Cardiac muscle cell (in vitro differentiated cells and primary cell): ENCODE data around the gene AGRN. TPM values are rescaled to one million over a fixed set of nuclear protein-coding genes. Genes with fewer than 3 reads are reported as not detected.

Experiments used
- DNase-seq, 2 donors: peaks; one replicate each; pipeline versions ENCODE4 v3.0.0 to v3.0.0-alpha.2; 2010 to 2017; ENCODE audit warnings: low read depth in 1 of 2, low spot score in 1 of 2
- H3K27ac ChIP-seq: fragments of 200-600 bp; sonication (generic); 2 replicates; pipeline ENCODE4 v1.5.1; 2016
- H3K27me3 ChIP-seq: fragments of 200-600 bp; sonication (generic); 2 replicates; pipeline ENCODE4 v1.6.0; 2016; ENCODE audit warnings: control low read depth
- H3K36me3 ChIP-seq: fragments of 200-600 bp; sonication (generic); 2 replicates; pipeline ENCODE4 v1.5.1; 2016; ENCODE audit warnings: control low read depth
- H3K4me1 ChIP-seq: fragments of 200-600 bp; sonication (generic); 2 replicates; pipeline ENCODE4 v1.8.1; 2017; ENCODE audit warnings: low read depth, mild to moderate bottlenecking, mixed run types
- H3K4me3 ChIP-seq: fragments of 200-600 bp; sonication (generic); 2 replicates; pipeline ENCODE4 v1.5.1; 2016; ENCODE audit warnings: mild to moderate bottlenecking
- H3K9me3 ChIP-seq: fragments of 200-600 bp; sonication (generic); 2 replicates; pipeline ENCODE4 v1.5.1; 2017; ENCODE audit warnings: low read depth, mild to moderate bottlenecking, control low read depth
- CTCF ChIP-seq: IDR thresholded peaks from 2 replicates; pipeline ENCODE4 v1.5.1; 2012; ENCODE audit warnings: low read depth, mild to moderate bottlenecking, low read length
- polyA plus RNA-seq: library from polyadenylated mRNA; unstranded; fragments of >200 nt; fragmentation: Nextera tagmentation; extraction: Ambion mirVana; gene quantifications from 2 replicates; pipeline ENCODE4 v1.2.1, GENCODE V29; 2016
- total RNA-seq: library from RNA; depleted of rRNA; stranded (reverse); fragments of >200 nt; gene quantifications from 2 replicates; pipeline ENCODE4 v1.2.3, GENCODE V29; 2016

Gene AGRN
- total and polyA plus RNA-seq, 2 experiments from 2014 or later = 23.5 to 154 TPM

DNA sequence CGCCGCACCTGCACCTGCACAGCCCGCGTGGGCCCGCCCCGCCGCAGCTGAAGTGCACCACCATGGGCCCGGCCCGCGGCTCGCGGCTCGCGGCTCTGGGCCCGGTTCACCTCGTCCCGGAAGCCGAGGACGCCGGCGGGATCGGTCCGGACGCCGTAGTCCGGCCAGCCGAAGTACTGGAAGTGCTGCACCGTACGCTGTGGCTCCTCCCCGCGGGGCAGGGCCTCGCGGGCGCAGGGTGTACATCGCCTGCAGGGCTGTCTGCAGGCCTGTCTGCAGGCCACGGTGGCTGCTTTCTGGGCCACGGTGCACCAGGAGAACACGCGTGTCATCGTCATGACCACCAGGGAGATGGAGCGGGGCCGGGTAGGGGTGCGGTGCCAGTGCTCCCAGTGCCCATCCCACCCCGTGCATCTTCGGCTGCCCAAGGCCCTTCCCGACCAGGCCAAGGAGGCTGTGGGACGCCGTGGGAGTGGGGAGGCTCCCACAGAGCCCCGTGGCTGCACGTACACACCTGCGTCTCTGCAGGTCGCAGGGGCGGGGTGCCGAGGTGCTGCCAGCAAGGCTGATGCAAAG, 47.5 kb downstream of the AGRN start:
- H3K9me3 ChIP-seq = no peaks in the 10 kb centered on the region
- H3K27me3 ChIP-seq = peaks cover 46% of the 10 kb centered on the region
- no peaks in the 10 kb centered on the region for H3K36me3 ChIP-seq
- no peak for TF ChIP-seq CTCF
- H3K27ac ChIP-seq = no peak overlapping the region
- DNase-seq = no peak
- no peak overlapping the region for H3K4me3 ChIP-seq
- peaks cover 3% of the 10 kb centered on the region for H3K4me1 ChIP-seq

- DNase-seq = no peak
- Histone ChIP-seq H3K27me3 (peaks cover 40% of the 10 kb centered on the region), H3K36me3 (no peaks in the 10 kb centered on the region), H3K4me3 (peak overlapping the region; percentile 55), H3K4me1 (no peaks in the 10 kb centered on the region), H3K9me3 (no peaks in the 10 kb centered on the region), H3K27ac (no peak overlapping the region)
- no peak for TF ChIP-seq CTCF
Measured at GRCh38 chr1:1067860-1068516, 48.1 kb downstream of the AGRN start.

- no peaks in the 10 kb centered on the region for H3K4me1 ChIP-seq
- H3K27ac ChIP-seq = no peak overlapping the region
- peaks cover 35% of the 10 kb centered on the region for H3K27me3 ChIP-seq
- no peaks in the 10 kb centered on the region for H3K36me3 ChIP-seq
- H3K4me3 ChIP-seq = peak overlapping the region; percentile 55
- no peaks in the 10 kb centered on the region for H3K9me3 ChIP-seq
- peak in 1 of 2 donors; percentile 23 for DNase-seq
- TF ChIP-seq CTCF = no peak
Measured at GRCh38 chr1:1068517-1069055, 48.7 kb downstream of the AGRN start.

DNA sequence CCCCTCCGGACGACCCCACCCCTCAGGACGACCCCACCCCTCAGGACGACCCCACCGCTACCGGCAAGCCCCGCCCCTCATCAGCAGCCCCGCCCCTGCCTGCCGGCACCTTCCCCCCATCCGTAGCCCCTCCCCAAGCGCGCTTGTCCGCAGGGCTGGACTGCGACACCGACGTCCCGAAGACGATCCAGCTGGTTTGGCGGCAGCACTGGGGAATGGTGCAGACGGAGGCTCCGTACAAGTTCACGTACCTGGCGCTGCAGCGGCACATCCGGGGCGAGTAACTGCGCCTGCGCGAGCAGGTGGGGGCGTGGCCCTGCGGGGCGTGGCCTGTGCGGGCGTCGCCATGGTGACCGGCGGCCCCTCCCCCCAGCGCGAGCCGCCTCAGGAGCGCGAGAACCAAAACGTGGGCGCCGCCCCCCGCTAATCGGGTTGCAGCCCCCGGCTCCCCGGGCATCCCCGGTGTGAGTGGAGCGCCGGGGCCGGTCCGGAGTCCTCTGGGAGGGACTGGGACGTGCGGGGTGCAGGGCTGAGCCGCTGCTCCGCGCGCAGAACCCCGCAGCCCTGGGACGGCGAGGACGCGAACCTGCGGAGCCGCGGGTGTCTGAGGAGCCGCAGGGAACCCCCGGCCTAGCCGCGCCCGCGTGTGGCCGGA, 49.3 kb downstream of the AGRN start:
- H3K9me3 ChIP-seq = no peaks in the 10 kb centered on the region
- no peak for TF ChIP-seq CTCF
- H3K27ac ChIP-seq = no peak overlapping the region
- H3K4me3 ChIP-seq = peak overlapping the region; percentile 55
- H3K4me1 ChIP-seq = no peaks in the 10 kb centered on the region
- peaks cover 32% of the 10 kb centered on the region for H3K27me3 ChIP-seq
- no peaks in the 10 kb centered on the region for H3K36me3 ChIP-seq
- peak; percentile 55 to 85 for DNase-seq

DNA sequence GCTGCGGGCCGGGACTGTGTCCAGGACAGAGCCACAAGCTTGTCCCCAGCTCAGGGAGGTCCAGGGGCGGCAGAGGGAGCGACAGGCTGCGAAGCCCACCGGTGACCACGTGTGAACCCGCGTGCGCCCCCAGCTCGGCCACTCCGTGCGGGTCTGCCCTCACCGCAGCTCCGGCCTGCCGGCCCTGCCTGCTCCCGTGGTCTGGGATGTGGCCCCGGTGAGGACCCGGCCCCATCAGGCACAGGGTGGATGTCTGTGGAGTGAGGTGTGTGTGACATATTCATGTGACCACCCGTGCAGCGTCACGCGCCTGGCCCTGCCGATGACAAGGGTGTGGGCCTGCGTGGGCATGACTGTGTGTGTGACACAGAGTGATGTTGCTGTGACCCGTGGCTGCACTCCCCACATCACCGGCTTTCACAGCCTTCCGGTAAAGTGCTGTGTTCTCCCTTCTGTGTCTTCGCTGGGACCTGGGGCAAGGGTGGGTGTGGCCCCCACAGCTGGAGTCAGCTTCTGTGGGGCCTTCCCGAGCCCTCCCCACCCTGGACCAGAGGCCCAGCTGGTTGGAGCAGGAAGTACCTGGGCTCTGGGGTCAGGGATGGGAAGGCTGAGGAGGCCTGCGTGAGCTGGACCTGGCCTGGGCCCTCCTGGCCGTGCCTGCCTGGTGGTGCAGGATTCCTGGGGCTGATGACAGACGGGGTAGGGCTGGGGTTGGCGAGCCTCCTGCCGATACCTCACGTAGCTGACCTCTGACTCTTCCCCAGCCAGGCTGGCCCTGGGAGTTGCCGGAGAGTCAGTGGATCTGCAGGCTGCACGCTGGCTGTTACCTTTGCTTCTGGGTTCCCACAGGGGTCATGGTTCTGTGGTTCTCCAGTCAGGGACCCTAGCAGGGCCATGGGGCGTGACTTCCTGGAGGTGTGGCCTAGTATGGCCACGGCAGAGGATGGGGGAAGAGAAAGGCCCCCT, 50.1 kb downstream of the AGRN start:
- Histone ChIP-seq H3K27ac (no peak overlapping the region), H3K9me3 (no peaks in the 10 kb centered on the region), H3K27me3 (peaks cover 27% of the 10 kb centered on the region)

More for the DNA sequence above, 50.1 kb downstream of the AGRN start:
- peak in 1 of 2 donors; percentile 36 for DNase-seq
- peak overlapping the region; percentile 55 for H3K4me3 ChIP-seq
- H3K4me1 ChIP-seq = no peaks in the 10 kb centered on the region
- no peak for TF ChIP-seq CTCF
- H3K36me3 ChIP-seq = no peaks in the 10 kb centered on the region
